Panc1 (cell line): Measurements from ENCODE around the gene LRRC4B.

Source experiments
- POLR2AphosphoS5 ChIP-seq: IDR thresholded peaks from 2 replicates; pipeline ENCODE4 v1.6.1; 2012; ENCODE audit warnings: mild to moderate bottlenecking, low read depth, low read length, moderate library complexity
- TCF7L2 ChIP-seq: IDR thresholded peaks from 2 replicates; pipeline ENCODE4 v1.6.1; 2011; ENCODE audit warnings: mild to moderate bottlenecking, low read depth, low read length, inconsistent platforms
- TF ChIP-seq, protein P1 (sequence below): fragments of 450-650 bp; IDR thresholded peaks from 2 replicates; pipeline ENCODE4 v1.5.1; 2017; ENCODE audit warnings: mild to moderate bottlenecking

DNA sequence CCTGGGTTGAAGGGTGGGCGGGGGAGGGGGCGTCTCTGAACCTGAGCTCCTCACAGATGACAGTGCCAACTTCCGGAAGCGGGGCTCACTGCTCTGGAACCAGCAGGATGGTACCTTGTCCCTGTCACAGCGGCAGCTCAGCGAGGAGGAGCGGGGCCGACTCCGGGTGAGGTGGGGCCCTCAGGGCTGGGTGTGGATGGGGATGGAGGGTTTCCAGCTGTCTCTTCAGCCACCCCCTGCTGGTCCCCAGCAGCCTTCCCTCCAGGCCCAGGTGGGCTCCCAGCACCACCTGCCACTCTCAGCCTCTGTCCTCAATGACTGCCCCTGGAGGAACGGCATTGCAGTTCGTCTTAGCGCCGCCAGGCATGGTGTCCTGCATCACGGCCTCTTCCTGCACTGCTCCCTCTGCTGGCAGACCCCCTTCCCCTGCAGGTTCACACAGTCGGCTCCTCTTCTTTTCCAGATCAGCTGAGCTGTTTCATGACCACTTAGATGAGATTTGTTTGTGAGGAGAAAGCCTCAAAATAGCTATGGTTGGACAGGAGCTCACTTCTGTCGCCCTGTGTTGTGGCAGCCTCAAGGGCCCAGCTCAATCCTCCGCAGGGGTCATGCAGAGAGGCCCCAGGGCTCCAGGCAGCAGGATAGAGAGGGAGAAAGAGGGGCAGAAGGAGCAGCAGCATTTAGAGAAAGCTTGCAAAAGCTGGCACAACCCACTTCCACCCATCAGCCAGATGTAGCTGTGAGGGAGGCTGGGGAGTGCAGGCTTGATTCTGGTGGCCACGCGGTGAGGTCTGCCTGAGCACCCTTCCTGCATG is 89.1 kb downstream of the LRRC4B start:
- TF ChIP-seq, protein P1, sequence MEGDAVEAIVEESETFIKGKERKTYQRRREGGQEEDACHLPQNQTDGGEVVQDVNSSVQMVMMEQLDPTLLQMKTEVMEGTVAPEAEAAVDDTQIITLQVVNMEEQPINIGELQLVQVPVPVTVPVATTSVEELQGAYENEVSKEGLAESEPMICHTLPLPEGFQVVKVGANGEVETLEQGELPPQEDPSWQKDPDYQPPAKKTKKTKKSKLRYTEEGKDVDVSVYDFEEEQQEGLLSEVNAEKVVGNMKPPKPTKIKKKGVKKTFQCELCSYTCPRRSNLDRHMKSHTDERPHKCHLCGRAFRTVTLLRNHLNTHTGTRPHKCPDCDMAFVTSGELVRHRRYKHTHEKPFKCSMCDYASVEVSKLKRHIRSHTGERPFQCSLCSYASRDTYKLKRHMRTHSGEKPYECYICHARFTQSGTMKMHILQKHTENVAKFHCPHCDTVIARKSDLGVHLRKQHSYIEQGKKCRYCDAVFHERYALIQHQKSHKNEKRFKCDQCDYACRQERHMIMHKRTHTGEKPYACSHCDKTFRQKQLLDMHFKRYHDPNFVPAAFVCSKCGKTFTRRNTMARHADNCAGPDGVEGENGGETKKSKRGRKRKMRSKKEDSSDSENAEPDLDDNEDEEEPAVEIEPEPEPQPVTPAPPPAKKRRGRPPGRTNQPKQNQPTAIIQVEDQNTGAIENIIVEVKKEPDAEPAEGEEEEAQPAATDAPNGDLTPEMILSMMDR: peak; percentile 89
- TF ChIP-seq POLR2AphosphoS5: no peak
- no peak for TF ChIP-seq TCF7L2
